Measurements from ENCODE around the gene RMRP.
A peak's percentile ranks its signal among the peaks of the same experiment; 100 is the strongest.

The RMRP gene

DNA sequence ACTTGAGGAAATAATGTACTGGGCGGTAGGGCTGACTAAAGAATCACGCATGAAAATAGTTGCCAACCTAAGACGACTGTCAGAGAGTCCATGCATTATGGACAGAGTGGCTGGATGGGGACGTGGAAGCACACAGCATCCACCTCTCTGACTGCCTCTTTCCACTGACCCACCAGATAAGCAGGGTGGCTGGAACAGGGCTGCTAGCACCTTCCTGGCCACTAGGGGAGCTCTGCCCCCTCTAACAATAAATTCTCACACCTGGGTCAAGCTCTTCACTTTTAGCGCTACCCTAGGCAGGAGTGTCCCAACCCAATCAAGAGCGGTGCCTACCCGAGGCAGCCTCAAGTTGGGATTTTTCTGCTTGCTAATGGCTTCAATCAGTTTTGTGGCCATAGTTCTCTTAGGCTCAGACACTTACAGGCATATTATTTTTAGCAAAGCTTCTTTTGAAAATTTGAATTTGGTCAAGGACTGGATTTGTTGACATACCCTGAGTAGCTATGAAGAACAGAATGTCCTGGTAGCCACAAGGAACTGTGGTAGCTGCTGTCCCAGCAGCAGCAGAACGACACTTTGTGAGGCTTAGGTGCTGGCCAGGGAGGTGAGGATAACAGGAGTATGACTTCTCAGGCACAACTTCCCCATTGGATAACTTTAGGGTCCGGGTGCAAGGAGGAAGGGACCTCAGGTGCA is 38.8 kb upstream of the RMRP start:
- Histone ChIP-seq H3K4me3 (ENCODE audit: low read length in 2 of 2) (no peak overlapping the region), H3K27me3 (ENCODE audit: control insufficient read depth in 2 of 2, insufficient read depth in 2 of 2, low read length in 2 of 2) (no peaks in the 10 kb centered on the region), H3K4me1 (ENCODE audit: control insufficient read depth in 2 of 2, insufficient read depth in 2 of 2, low read length in 2 of 2) (peaks cover 0 to 4% of the 10 kb centered on the region in 2 donors), H3K27ac (ENCODE audit: low read depth in 2 of 2, low read length in 2 of 2) (peak overlapping the region in 1 of 2 donors; percentile 2), H3K36me3 (ENCODE audit: control insufficient read depth in 2 of 2, insufficient read depth in 2 of 2, low read length in 2 of 2) (peaks cover 44 to 48% of the 10 kb centered on the region in 2 donors), H3K9me3 (ENCODE audit: control insufficient read depth in 2 of 2, low read length in 2 of 2) (no peaks in the 10 kb centered on the region), H3K9ac (ENCODE audit: low read depth in 1 of 2, low read length in 2 of 2) (no peak overlapping the region)

GRCh38 chr9:35695943-35696401 is 38.2 kb upstream of the RMRP start:
- peaks cover 41% of the 10 kb centered on the region in 2 donors for H3K36me3 ChIP-seq (ENCODE audit: control insufficient read depth in 2 of 2, insufficient read depth in 2 of 2, low read length in 2 of 2)
- peaks cover 0 to 10% of the 10 kb centered on the region in 2 donors for H3K4me1 ChIP-seq (ENCODE audit: control insufficient read depth in 2 of 2, insufficient read depth in 2 of 2, low read length in 2 of 2)
- peak overlapping the region in 1 of 2 donors; percentile 2 for H3K27ac ChIP-seq (ENCODE audit: low read depth in 2 of 2, low read length in 2 of 2)
- no peak overlapping the region for H3K9ac ChIP-seq (ENCODE audit: low read depth in 1 of 2, low read length in 2 of 2)
- no peak overlapping the region for H3K4me3 ChIP-seq (ENCODE audit: low read length in 2 of 2)
- no peaks in the 10 kb centered on the region for H3K9me3 ChIP-seq (ENCODE audit: control insufficient read depth in 2 of 2, low read length in 2 of 2)
- no peaks in the 10 kb centered on the region for H3K27me3 ChIP-seq (ENCODE audit: control insufficient read depth in 2 of 2, insufficient read depth in 2 of 2, low read length in 2 of 2)

DNA sequence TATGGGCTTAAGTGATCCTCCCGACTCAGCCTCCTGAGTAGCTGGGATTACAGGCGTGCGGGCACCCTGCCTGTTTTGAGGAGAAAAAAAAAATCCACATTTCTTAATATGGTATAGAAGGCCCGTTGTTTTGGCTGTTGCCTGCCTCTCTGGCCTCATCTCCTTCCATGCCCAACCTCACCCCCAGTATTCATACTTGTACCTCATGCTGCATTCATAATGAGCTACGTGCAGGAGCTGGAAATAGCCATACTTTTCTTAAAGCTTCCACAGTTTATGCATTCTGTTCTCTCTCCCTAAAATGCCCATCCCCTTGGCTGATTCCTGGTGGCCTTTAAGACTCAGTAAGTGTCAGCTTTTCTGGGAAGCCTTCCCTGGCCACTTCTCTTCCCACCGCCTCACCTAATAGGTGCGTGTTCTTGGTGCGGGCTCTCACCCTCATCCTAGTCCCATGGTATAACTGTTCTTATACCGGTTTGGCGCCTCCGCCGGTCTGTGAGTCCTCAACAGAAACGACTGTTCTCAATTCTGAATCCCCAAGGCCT is 34.0 kb upstream of the RMRP start:
- peak overlapping the region in 1 of 2 donors; percentile 77 for H3K9ac ChIP-seq (ENCODE audit: low read depth in 1 of 2, low read length in 2 of 2)
- no peaks in the 10 kb centered on the region for H3K27me3 ChIP-seq (ENCODE audit: control insufficient read depth in 2 of 2, insufficient read depth in 2 of 2, low read length in 2 of 2)
- H3K36me3 ChIP-seq (ENCODE audit: control insufficient read depth in 2 of 2, insufficient read depth in 2 of 2, low read length in 2 of 2), result peaks cover under 1 to 2% of the 10 kb centered on the region in 2 donors
- no peak overlapping the region for H3K4me3 ChIP-seq (ENCODE audit: low read length in 2 of 2)
- H3K4me1 ChIP-seq (ENCODE audit: control insufficient read depth in 2 of 2, insufficient read depth in 2 of 2, low read length in 2 of 2), result peaks cover 6 to 12% of the 10 kb centered on the region in 2 donors
- H3K9me3 ChIP-seq (ENCODE audit: control insufficient read depth in 2 of 2, low read length in 2 of 2), result no peaks in the 10 kb centered on the region
- H3K27ac ChIP-seq (ENCODE audit: low read depth in 2 of 2, low read length in 2 of 2), result peak overlapping the region; percentile 82 to 86

DNA sequence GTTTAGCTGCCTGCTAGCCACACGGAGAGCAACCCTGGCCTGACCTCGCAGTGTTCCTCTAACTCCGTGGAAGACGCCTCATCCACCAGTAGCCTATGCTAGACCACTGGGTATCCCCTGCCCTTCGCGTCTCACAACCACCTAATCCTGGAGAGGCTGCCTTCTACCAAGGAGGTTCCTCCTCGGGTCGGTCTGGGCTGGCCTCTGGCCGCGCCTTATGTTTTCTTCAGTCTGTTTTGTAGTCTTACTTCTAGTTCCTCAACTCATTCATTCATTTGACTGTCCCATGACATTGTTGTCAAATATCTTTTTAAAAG is 33.5 kb upstream of the RMRP start:
- Histone ChIP-seq H3K36me3 (ENCODE audit: control insufficient read depth in 2 of 2, insufficient read depth in 2 of 2, low read length in 2 of 2) (no peaks in the 10 kb centered on the region), H3K27ac (ENCODE audit: low read depth in 2 of 2, low read length in 2 of 2) (peak overlapping the region; percentile 82 to 86), H3K27me3 (ENCODE audit: control insufficient read depth in 2 of 2, insufficient read depth in 2 of 2, low read length in 2 of 2) (no peaks in the 10 kb centered on the region), H3K9ac (ENCODE audit: low read depth in 1 of 2, low read length in 2 of 2) (peak overlapping the region; percentile 64 to 77), H3K9me3 (ENCODE audit: control insufficient read depth in 2 of 2, low read length in 2 of 2) (no peaks in the 10 kb centered on the region), H3K4me1 (ENCODE audit: control insufficient read depth in 2 of 2, insufficient read depth in 2 of 2, low read length in 2 of 2) (peaks cover 6 to 12% of the 10 kb centered on the region in 2 donors), H3K4me3 (ENCODE audit: low read length in 2 of 2) (peak overlapping the region; percentile 67 to 77)

- Histone ChIP-seq H3K27ac (ENCODE audit: low read depth in 2 of 2, low read length in 2 of 2) (peak overlapping the region; percentile 82 to 86), H3K4me3 (ENCODE audit: low read length in 2 of 2) (peak overlapping the region; percentile 67 to 77), H3K36me3 (ENCODE audit: control insufficient read depth in 2 of 2, insufficient read depth in 2 of 2, low read length in 2 of 2) (no peaks in the 10 kb centered on the region), H3K27me3 (ENCODE audit: control insufficient read depth in 2 of 2, insufficient read depth in 2 of 2, low read length in 2 of 2) (no peaks in the 10 kb centered on the region), H3K4me1 (ENCODE audit: control insufficient read depth in 2 of 2, insufficient read depth in 2 of 2, low read length in 2 of 2) (peaks cover 6 to 9% of the 10 kb centered on the region in 2 donors), H3K9ac (ENCODE audit: low read depth in 1 of 2, low read length in 2 of 2) (peak overlapping the region; percentile 64 to 77), H3K9me3 (ENCODE audit: control insufficient read depth in 2 of 2, low read length in 2 of 2) (no peaks in the 10 kb centered on the region)
These were observed 33.0 kb upstream of the RMRP start for GRCh38 chr9:35690614-35691333.

DNA sequence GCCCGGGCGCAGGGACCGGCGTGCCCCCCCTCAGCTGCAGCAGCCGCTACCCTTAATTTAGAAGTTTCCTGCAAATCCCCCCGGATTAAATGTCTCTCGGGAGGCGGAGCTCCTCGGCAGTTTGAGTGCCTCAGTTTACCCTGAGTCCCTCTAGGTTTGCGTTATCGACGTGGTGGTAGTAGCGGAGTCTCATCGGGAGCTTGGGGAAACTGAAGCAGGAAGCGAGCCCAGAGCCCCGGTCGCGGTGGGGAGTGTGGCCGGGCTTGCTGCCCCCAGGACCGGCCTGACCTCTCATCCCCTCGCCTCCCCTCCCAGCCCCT is 32.4 kb upstream of the RMRP start:
- Histone ChIP-seq H3K9ac (ENCODE audit: low read depth in 1 of 2, low read length in 2 of 2) (peak overlapping the region; percentile 58 to 70), H3K27me3 (ENCODE audit: control insufficient read depth in 2 of 2, insufficient read depth in 2 of 2, low read length in 2 of 2) (no peaks in the 10 kb centered on the region), H3K9me3 (ENCODE audit: control insufficient read depth in 2 of 2, low read length in 2 of 2) (no peaks in the 10 kb centered on the region), H3K27ac (ENCODE audit: low read depth in 2 of 2, low read length in 2 of 2) (peak overlapping the region; percentile 82 to 86), H3K4me1 (ENCODE audit: control insufficient read depth in 2 of 2, insufficient read depth in 2 of 2, low read length in 2 of 2) (peaks cover 6 to 8% of the 10 kb centered on the region in 2 donors), H3K4me3 (ENCODE audit: low read length in 2 of 2) (peak overlapping the region; percentile 65 to 77), H3K36me3 (ENCODE audit: control insufficient read depth in 2 of 2, insufficient read depth in 2 of 2, low read length in 2 of 2) (no peaks in the 10 kb centered on the region)

DNA sequence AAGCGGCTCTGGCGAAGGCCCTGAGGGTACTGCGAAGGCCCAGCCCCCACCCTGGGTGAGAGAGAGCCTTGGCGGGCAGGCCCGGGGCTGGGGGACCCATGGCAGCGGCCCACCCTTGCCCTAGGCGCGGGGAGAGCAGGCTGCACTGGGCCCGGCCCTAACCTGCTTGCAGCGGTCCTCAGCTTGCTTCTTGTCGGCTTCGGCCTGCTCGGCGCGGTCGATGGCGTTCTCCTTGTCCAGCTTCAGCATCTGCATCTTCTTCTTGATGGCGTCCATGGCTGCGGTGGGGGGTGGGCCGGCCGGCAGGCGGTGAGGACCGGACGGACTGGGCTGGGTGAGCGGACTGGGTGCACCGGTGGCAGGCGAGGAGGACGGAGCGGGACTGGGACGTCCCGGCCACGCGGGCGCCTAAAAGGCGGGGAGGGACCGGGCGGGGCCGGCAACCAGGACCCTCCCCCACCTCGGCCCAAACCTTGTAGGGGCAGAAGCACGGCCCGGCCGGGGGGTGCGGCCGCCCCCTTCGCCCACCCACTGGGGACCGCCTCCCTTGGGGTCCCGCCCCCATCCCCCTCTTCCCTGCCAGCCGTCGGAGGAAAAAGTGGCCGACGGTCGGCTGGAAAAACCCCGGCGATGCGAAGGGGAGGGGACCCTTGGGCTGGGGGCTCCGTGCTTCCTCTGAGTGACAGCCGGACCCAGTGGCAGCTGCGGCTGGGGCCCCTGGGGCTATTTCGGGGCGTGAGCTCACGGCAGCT is 31.9 kb upstream of the RMRP start, which contains the start of gene TPM2:
TPM2 (minus strand) TSS at position 384 of the 752 bp plus-strand sequence; CDS start at position 276, 108 bp downstream.
- Histone ChIP-seq H3K9ac (ENCODE audit: low read depth in 1 of 2, low read length in 2 of 2) (peak within 1 kb of the TSS; percentile 64 to 77), H3K4me1 (ENCODE audit: control insufficient read depth in 2 of 2, insufficient read depth in 2 of 2, low read length in 2 of 2) (peaks cover 6 to 8% of the 10 kb centered on the region in 2 donors), H3K4me3 (ENCODE audit: low read length in 2 of 2) (peak within 1 kb of the TSS; percentile 67 to 77), H3K27ac (ENCODE audit: low read depth in 2 of 2, low read length in 2 of 2) (peak within 1 kb of the TSS; percentile 82 to 86), H3K36me3 (ENCODE audit: control insufficient read depth in 2 of 2, insufficient read depth in 2 of 2, low read length in 2 of 2) (no peaks in the 10 kb centered on the region), H3K27me3 (ENCODE audit: control insufficient read depth in 2 of 2, insufficient read depth in 2 of 2, low read length in 2 of 2) (no peaks in the 10 kb centered on the region), H3K9me3 (ENCODE audit: control insufficient read depth in 2 of 2, low read length in 2 of 2) (no peaks in the 10 kb centered on the region)

DNA sequence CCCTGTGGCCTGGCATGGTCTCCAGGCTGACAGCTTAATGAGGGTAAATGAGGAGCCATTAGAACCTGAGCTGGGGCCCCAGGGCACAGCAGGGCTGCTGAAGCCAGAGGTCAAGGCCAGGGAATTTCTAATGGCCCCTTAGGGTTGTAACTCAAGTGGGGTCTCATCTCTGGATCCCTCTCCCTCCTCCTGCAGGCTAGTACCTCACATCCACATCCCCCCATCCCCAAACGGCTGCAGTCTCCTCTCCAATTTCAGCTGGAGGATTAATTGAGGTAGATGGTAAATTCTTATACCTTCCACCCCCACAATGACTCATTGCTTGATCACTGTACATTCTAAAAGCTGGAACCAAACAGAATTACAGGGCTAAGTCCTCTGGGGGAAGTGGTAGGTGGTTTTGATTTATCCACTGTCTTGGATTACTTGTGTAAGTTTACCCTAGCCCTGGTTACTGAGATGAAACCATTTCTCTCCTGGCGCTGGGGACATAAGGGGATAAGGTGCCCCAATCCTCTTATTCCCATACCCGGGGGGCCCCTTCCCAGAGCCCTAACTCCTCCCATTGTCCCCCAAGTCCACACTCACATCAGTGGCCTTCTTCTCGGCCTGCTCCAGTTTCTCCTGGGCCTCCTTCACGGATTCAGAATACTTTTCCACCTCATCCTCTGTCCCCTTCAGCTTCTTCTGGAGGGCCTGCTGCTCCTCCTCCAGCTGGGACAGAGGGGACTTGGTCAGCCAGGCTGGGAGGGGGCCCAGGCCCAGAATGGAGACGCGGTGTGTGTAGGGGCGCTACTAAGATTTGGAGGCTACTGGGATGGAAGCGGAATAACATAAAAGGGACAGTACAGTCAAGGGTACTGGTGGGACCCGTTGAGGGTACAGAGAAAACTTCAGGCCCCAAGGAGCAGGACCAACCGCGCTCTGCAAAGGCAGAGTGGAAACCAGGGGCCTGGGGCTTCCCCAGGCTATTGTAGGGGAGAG is 31.0 kb upstream of the RMRP start:
- no peaks in the 10 kb centered on the region for H3K9me3 ChIP-seq (ENCODE audit: control insufficient read depth in 2 of 2, low read length in 2 of 2)
- H3K4me1 ChIP-seq (ENCODE audit: control insufficient read depth in 2 of 2, insufficient read depth in 2 of 2, low read length in 2 of 2), result peaks cover 6 to 8% of the 10 kb centered on the region in 2 donors
- peak overlapping the region; percentile 21 to 56 for H3K9ac ChIP-seq (ENCODE audit: low read depth in 1 of 2, low read length in 2 of 2)
- peak overlapping the region; percentile 69 to 86 for H3K27ac ChIP-seq (ENCODE audit: low read depth in 2 of 2, low read length in 2 of 2)
- no peaks in the 10 kb centered on the region for H3K36me3 ChIP-seq (ENCODE audit: control insufficient read depth in 2 of 2, insufficient read depth in 2 of 2, low read length in 2 of 2)
- peak overlapping the region; percentile 62 to 77 for H3K4me3 ChIP-seq (ENCODE audit: low read length in 2 of 2)
- no peaks in the 10 kb centered on the region for H3K27me3 ChIP-seq (ENCODE audit: control insufficient read depth in 2 of 2, insufficient read depth in 2 of 2, low read length in 2 of 2)

GRCh38 chr9:35687972-35688557 is 30.2 kb upstream of the RMRP start:
- H3K9me3 ChIP-seq (ENCODE audit: control insufficient read depth in 2 of 2, low read length in 2 of 2), result no peaks in the 10 kb centered on the region
- H3K27ac ChIP-seq (ENCODE audit: low read depth in 2 of 2, low read length in 2 of 2), result peak overlapping the region; percentile 49 to 86
- H3K27me3 ChIP-seq (ENCODE audit: control insufficient read depth in 2 of 2, insufficient read depth in 2 of 2, low read length in 2 of 2), result no peaks in the 10 kb centered on the region
- no peaks in the 10 kb centered on the region for H3K36me3 ChIP-seq (ENCODE audit: control insufficient read depth in 2 of 2, insufficient read depth in 2 of 2, low read length in 2 of 2)
- peaks cover 6 to 8% of the 10 kb centered on the region in 2 donors for H3K4me1 ChIP-seq (ENCODE audit: control insufficient read depth in 2 of 2, insufficient read depth in 2 of 2, low read length in 2 of 2)
- H3K4me3 ChIP-seq (ENCODE audit: low read length in 2 of 2), result peak overlapping the region in 1 of 2 donors; percentile 62
- H3K9ac ChIP-seq (ENCODE audit: low read depth in 1 of 2, low read length in 2 of 2), result peak overlapping the region in 1 of 2 donors; percentile 12

Data from mucosa of rectum (tissue), 2 donors.